ENCODE results near the gene CFDP1. TPM values are rescaled to one million over a fixed set of nuclear protein-coding genes. Genes with fewer than 3 reads are reported as not detected.

The CFDP1 gene
- total and polyA plus RNA-seq, 2 of the 13 experiments (the other 11 are each of a cell fraction or from before 2014, with no cell fraction given) = 78.6 to 153 TPM

DNA sequence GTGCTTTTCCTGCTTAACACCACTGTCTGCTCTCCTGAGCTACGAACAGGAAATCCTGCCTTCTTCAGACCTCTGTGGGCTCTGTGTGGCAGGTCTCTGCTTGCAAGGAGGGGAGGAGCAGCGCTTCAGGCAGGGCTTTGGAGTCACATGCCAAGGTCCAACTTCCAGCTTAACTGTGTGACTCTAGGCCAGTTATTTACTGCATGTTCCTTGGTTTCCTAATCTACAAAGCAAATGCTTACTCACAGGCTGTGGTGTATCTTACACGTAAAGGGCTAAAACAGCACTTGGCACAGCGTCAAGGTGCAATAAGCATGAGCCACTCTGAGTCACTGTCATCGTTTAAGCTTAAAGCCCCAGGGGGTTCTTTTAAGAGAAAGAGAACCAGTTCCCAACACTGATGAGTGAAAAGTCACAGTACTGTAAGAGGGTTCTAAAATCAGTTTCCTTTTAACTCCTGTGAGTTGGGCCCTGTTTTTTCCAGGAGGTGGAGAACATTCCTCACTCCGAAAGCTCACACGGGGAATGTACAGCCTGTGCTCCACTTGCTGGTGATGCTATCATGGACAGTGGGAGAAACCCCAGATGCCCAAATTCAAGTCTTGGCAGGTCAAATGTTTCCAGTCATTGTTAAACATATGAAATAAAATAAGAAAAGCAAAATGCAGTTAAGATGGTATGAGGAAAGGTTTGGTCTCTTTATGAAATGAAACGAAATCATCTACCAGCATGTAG is 127.8 kb downstream of the CFDP1 start (continued):
- 0 out of 2 replicates have a peak, but pooled peaks have one; percentile 14 for TF ChIP-seq ZNF598 (CRISPR knock-in tag; IDR thresholded peaks at IDR 0.05; ENCODE audit: borderline replicate concordance)
- no peak for TF ChIP-seq ZNF660 (CRISPR knock-in tag; IDR thresholded peaks at IDR 0.05; ENCODE audit: borderline replicate concordance, low read depth)
- TF ChIP-seq HES4 (CRISPR knock-in tag; IDR thresholded peaks at IDR 0.05; ENCODE audit: borderline replicate concordance) = no peak
- TF ChIP-seq GATAD1 (CRISPR knock-in tag; IDR thresholded peaks at IDR 0.05) = peak; percentile 82; the same call in 1 of the 2 replicates
- TF ChIP-seq, protein P1, sequence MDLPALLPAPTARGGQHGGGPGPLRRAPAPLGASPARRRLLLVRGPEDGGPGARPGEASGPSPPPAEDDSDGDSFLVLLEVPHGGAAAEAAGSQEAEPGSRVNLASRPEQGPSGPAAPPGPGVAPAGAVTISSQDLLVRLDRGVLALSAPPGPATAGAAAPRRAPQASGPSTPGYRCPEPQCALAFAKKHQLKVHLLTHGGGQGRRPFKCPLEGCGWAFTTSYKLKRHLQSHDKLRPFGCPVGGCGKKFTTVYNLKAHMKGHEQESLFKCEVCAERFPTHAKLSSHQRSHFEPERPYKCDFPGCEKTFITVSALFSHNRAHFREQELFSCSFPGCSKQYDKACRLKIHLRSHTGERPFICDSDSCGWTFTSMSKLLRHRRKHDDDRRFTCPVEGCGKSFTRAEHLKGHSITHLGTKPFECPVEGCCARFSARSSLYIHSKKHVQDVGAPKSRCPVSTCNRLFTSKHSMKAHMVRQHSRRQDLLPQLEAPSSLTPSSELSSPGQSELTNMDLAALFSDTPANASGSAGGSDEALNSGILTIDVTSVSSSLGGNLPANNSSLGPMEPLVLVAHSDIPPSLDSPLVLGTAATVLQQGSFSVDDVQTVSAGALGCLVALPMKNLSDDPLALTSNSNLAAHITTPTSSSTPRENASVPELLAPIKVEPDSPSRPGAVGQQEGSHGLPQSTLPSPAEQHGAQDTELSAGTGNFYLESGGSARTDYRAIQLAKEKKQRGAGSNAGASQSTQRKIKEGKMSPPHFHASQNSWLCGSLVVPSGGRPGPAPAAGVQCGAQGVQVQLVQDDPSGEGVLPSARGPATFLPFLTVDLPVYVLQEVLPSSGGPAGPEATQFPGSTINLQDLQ (CRISPR knock-in tag; IDR thresholded peaks at IDR 0.05) = no peak
- no peak; the same call in 1 of the 2 replicates for TF ChIP-seq ZFP36L2 (CRISPR knock-in tag; IDR thresholded peaks at IDR 0.05)
- TF ChIP-seq ZNF136 (CRISPR knock-in tag; IDR thresholded peaks at IDR 0.05; ENCODE audit: low read depth) = 0 out of 2 replicates have a peak, but pooled peaks have one; percentile 77
- TF ChIP-seq NFYB (CRISPR knock-in tag; IDR thresholded peaks at IDR 0.05) = peak; percentile 37; the same call in 1 of the 2 replicates
- TF ChIP-seq RBM39 (IDR thresholded peaks at IDR 0.05; ENCODE audit: low read depth, low read length, poor library complexity, severe bottlenecking) = no peak
- TF ChIP-seq HHEX (CRISPR knock-in tag; IDR thresholded peaks at IDR 0.05) = no peak
- TF ChIP-seq, protein P2, sequence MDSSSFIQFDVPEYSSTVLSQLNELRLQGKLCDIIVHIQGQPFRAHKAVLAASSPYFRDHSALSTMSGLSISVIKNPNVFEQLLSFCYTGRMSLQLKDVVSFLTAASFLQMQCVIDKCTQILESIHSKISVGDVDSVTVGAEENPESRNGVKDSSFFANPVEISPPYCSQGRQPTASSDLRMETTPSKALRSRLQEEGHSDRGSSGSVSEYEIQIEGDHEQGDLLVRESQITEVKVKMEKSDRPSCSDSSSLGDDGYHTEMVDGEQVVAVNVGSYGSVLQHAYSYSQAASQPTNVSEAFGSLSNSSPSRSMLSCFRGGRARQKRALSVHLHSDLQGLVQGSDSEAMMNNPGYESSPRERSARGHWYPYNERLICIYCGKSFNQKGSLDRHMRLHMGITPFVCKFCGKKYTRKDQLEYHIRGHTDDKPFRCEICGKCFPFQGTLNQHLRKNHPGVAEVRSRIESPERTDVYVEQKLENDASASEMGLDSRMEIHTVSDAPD (CRISPR knock-in tag; IDR thresholded peaks at IDR 0.05) = peak; percentile 79; the same call in 1 of the 2 replicates
- TF ChIP-seq, protein P3, sequence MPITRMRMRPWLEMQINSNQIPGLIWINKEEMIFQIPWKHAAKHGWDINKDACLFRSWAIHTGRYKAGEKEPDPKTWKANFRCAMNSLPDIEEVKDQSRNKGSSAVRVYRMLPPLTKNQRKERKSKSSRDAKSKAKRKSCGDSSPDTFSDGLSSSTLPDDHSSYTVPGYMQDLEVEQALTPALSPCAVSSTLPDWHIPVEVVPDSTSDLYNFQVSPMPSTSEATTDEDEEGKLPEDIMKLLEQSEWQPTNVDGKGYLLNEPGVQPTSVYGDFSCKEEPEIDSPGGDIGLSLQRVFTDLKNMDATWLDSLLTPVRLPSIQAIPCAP (CRISPR knock-in tag; IDR thresholded peaks at IDR 0.05; ENCODE audit: low read depth) = no peak
- TF ChIP-seq TCF12 (IDR thresholded peaks at IDR 0.05) = no peak
- TF ChIP-seq TCF12 (CRISPR knock-in tag; IDR thresholded peaks at IDR 0.05) = peak; percentile 87; the same call in 1 of the 2 replicates
- no peak for TF ChIP-seq AKAP8 (CRISPR knock-in tag; IDR thresholded peaks at IDR 0.05)
- peak; percentile 82; the same call in 1 of the 2 replicates for TF ChIP-seq ZFP90 (CRISPR knock-in tag; IDR thresholded peaks at IDR 0.05; ENCODE audit: borderline replicate concordance)
- TF ChIP-seq, protein P4, sequence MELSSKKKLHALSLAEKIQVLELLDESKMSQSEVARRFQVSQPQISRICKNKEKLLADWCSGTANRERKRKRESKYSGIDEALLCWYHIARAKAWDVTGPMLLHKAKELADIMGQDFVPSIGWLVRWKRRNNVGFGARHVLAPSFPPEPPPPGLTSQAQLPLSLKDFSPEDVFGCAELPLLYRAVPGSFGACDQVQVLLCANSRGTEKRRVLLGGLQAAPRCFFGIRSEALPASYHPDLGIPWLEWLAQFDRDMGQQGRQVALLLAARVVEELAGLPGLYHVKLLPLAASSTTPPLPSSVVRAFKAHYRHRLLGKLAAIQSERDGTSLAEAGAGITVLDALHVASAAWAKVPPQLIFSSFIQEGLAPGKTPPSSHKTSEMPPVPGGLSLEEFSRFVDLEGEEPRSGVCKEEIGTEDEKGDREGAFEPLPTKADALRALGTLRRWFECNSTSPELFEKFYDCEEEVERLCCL (CRISPR knock-in tag; IDR thresholded peaks at IDR 0.05; ENCODE audit: borderline replicate concordance) = 0 out of 2 replicates have a peak, but pooled peaks have one; percentile 64
- no peak; the same call in 1 of the 2 replicates for TF ChIP-seq PAF1 (CRISPR knock-in tag; IDR thresholded peaks at IDR 0.05)
- peak; percentile 94 for TF ChIP-seq ZNF792 (CRISPR knock-in tag; IDR thresholded peaks at IDR 0.05)
- TF ChIP-seq, protein P5, sequence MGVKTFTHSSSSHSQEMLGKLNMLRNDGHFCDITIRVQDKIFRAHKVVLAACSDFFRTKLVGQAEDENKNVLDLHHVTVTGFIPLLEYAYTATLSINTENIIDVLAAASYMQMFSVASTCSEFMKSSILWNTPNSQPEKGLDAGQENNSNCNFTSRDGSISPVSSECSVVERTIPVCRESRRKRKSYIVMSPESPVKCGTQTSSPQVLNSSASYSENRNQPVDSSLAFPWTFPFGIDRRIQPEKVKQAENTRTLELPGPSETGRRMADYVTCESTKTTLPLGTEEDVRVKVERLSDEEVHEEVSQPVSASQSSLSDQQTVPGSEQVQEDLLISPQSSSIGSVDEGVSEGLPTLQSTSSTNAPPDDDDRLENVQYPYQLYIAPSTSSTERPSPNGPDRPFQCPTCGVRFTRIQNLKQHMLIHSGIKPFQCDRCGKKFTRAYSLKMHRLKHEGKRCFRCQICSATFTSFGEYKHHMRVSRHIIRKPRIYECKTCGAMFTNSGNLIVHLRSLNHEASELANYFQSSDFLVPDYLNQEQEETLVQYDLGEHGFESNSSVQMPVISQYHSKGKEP (CRISPR knock-in tag; IDR thresholded peaks at IDR 0.05) = peak; percentile 80; the same call in 1 of the 2 replicates
- peak; percentile 82 for TF ChIP-seq RCOR2 (CRISPR knock-in tag; IDR thresholded peaks at IDR 0.05)
- TF ChIP-seq ZFP37 (CRISPR knock-in tag; IDR thresholded peaks at IDR 0.05; ENCODE audit: borderline replicate concordance) = no peak; the same call in 1 of the 2 replicates

Data from HepG2 (cell line).